Thyroid gland (tissue), 4 donors: ENCODE results near the gene UBAC1. TPM values are rescaled to one million over a fixed set of nuclear protein-coding genes. Genes with fewer than 3 reads are reported as not detected.

ENCODE experiments used
- DNase-seq, 2 donors: peaks; one replicate each; pipeline ENCODE4 v3.0.0-alpha.2; 2019
- H3K27ac ChIP-seq, 3 donors: fragments of 200-600 bp; sonication (generic); 1 replicate in 2 of 3; 2 replicates in 1 of 3; pipeline ENCODE4 v1.5.1; 2016 to 2019; ENCODE audit warnings: mild to moderate bottlenecking in 1 of 3, moderate library complexity in 1 of 3
- H3K27me3 ChIP-seq: fragments of 200-600 bp; sonication (generic); one replicate; pipeline ENCODE4 v1.5.1; 2019
- H3K36me3 ChIP-seq, 2 donors: fragments of 200-600 bp; sonication (generic); one replicate each; pipeline ENCODE4 v1.5.1; 2016 to 2019
- H3K4me1 ChIP-seq, 2 donors: fragments of 200-600 bp; sonication (generic); one replicate each; pipeline ENCODE4 v1.5.1; 2017 to 2019
- H3K4me3 ChIP-seq, 3 donors: fragments of 200-600 bp; sonication (generic); replicated peaks in 1 of 3; 1 replicate in 2 of 3; 2 replicates in 1 of 3; pipeline ENCODE4 v1.5.1; 2016; ENCODE audit warnings: mild to moderate bottlenecking in 1 of 3
- H3K9me3 ChIP-seq: fragments of 200-600 bp; sonication (generic); one replicate; pipeline ENCODE4 v1.5.1; 2017
- CTCF ChIP-seq, 6 experiments: fragments of 200-600 bp in 3 of 6; fragments of 450-650 bp in 3 of 6; sonication (generic) in 3 of 6; IDR thresholded peaks; one replicate each; pipeline ENCODE4 v1.5.1; 2016 to 2019; ENCODE audit warnings: antibody characterized with exemption in 6 of 6, mild to moderate bottlenecking in 2 of 6, inconsistent platforms in 1 of 6, moderate library complexity in 1 of 6
- POLR2A ChIP-seq, 2 donors: fragments of 450-650 bp; IDR thresholded peaks; one replicate each; pipeline ENCODE4 v1.6.1; 2017; ENCODE audit warnings: antibody characterized with exemption in 2 of 2, mild to moderate bottlenecking in 2 of 2, moderate library complexity in 1 of 2
- WGBS, 2 donors: methylation state at CpG; one replicate each; pipeline ENCODE4 v1.1.5; 2017; 5-methylcytosine and 5-hydroxymethylcytosine counted together
- intact Hi-C: fragments of 100-400 bp; cut with DNase I; formaldehyde crosslinking; loops from one replicate; pipeline ENCODE4 v1.15.1; 2023
- total RNA-seq, 4 donors: library from RNA; depleted of rRNA; stranded (reverse); fragments of >200 nt; gene quantifications; one replicate each; pipeline ENCODE4 v1.2.3, GENCODE V29; 2016

UBAC1 gene
- total RNA-seq, 4 donors from 2014 or later: 37.9 to 56.2 (median 44.2) TPM

DNA sequence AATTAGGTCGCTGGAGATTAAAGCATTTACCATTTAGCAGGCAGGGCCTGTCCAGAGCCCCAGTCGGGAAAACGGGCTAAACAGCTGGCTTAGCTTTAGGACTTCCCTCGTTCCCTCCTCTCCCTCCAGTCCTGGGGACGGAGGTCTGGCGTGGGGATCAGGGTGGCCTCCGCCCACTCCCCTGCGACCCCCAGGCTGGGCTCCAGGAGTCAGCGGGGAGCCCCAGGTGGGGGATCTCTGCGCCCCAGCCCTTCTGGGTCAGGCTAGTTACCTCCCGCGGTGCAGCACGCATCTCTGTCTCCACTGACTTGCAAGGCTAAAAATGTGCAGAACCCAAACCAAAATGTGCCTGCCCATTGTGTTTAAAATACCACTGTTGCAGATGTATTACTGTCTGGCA lies 37.7 kb downstream of the UBAC1 start:
- WGBS, 2 donors: 93 to 97% methylated on average over 12 to 13 of the region's 13 CpGs
- intact Hi-C loops: no loop called here
- Histone ChIP-seq H3K9me3 (no peaks in the 10 kb centered on the region), H3K27me3 (no peaks in the 10 kb centered on the region), H3K27ac (no peak overlapping the region), H3K36me3 (peaks cover 0 to 2% of the 10 kb centered on the region in 2 donors), H3K4me3 (no peak overlapping the region), H3K4me1 (no peaks in the 10 kb centered on the region)
- DNase-seq: no peak
- TF ChIP-seq POLR2A (IDR thresholded peaks at IDR 0.05) (no peak), CTCF (IDR thresholded peaks at IDR 0.05) (no peak)

GRCh38 chr9:135921749-135922310 lies 39.3 kb downstream of the UBAC1 start:
- intact Hi-C loops: no loop called here
- WGBS, 2 donors: 86 to 89% methylated on average over 12 to 13 of the region's 14 CpGs
- TF ChIP-seq POLR2A (IDR thresholded peaks at IDR 0.05) (no peak), CTCF (IDR thresholded peaks at IDR 0.05) (no peak)

GRCh38 chr9:135920973-135921585 lies 40.1 kb downstream of the UBAC1 start:
- no peaks in the 10 kb centered on the region for H3K27me3 ChIP-seq
- no peaks in the 10 kb centered on the region for H3K9me3 ChIP-seq
- TF ChIP-seq POLR2A (IDR thresholded peaks at IDR 0.05) (no peak), CTCF (IDR thresholded peaks at IDR 0.05) (no peak)
- intact Hi-C loops: no loop called here
- 36 to 55% methylated on average over 19 of the region's 24 CpGs for WGBS, 2 donors
- peaks cover 0 to 2% of the 10 kb centered on the region in 2 donors for H3K36me3 ChIP-seq
- DNase-seq: peak; percentile 44 to 52
- no peak overlapping the region for H3K27ac ChIP-seq
- no peaks in the 10 kb centered on the region for H3K4me1 ChIP-seq
- no peak overlapping the region for H3K4me3 ChIP-seq

More at GRCh38 chr9:135921749-135922310, 39.3 kb downstream of the UBAC1 start:
- DNase-seq: no peak
- no peaks in the 10 kb centered on the region for H3K9me3 ChIP-seq
- H3K4me3 ChIP-seq: no peak overlapping the region
- peaks cover 0 to 2% of the 10 kb centered on the region in 2 donors for H3K36me3 ChIP-seq
- H3K4me1 ChIP-seq: no peaks in the 10 kb centered on the region
- no peak overlapping the region for H3K27ac ChIP-seq
- no peaks in the 10 kb centered on the region for H3K27me3 ChIP-seq

GRCh38 chr9:135920256-135920930 lies 40.8 kb downstream of the UBAC1 start:
- Histone ChIP-seq H3K27me3 (no peaks in the 10 kb centered on the region), H3K36me3 (peaks cover 0 to 2% of the 10 kb centered on the region in 2 donors), H3K4me1 (no peaks in the 10 kb centered on the region), H3K4me3 (no peak overlapping the region), H3K9me3 (no peaks in the 10 kb centered on the region), H3K27ac (no peak overlapping the region)
- DNase-seq: no peak
- TF ChIP-seq POLR2A (IDR thresholded peaks at IDR 0.05) (no peak), CTCF (IDR thresholded peaks at IDR 0.05) (no peak)
- WGBS, 2 donors: 92 to 94% methylated on average over 5 to 15 of the region's 15 CpGs
- intact Hi-C loops: no loop called here
